Measurements from ENCODE around the gene OR52E5.

OR52E5 gene

GRCh38 chr11:5928271-5928670, 35.3 kb downstream of the OR52E5 start:
- no peak for DNase-seq
- no peak overlapping the region for H2AFZ ChIP-seq (ENCODE audit: low read depth, low read length)
- H3K9ac ChIP-seq (ENCODE audit: low read depth, low read length), result no peak overlapping the region
- no peaks in the 10 kb centered on the region for H3K9me3 ChIP-seq (ENCODE audit: insufficient read depth, low read length, severe bottlenecking)
- H3K27ac ChIP-seq (ENCODE audit: low read length), result no peak overlapping the region
- H3K36me3 ChIP-seq (ENCODE audit: insufficient read depth, low read length), result no peaks in the 10 kb centered on the region
- H3K79me2 ChIP-seq (ENCODE audit: insufficient read depth, low read length), result no peaks in the 10 kb centered on the region
- H3K4me1 ChIP-seq (ENCODE audit: insufficient read depth, low read length), result no peaks in the 10 kb centered on the region
- H4K20me1 ChIP-seq (ENCODE audit: insufficient read depth, low read length), result no peaks in the 10 kb centered on the region
- H3K4me3 ChIP-seq (ENCODE audit: low read depth in 1 of 2, low read length in 2 of 2), result no peak overlapping the region
- no peaks in the 10 kb centered on the region for H3K27me3 ChIP-seq (ENCODE audit: insufficient read depth, low read length, poor library complexity)
- ATAC-seq (ENCODE audit: insufficient read depth, low read depth), result no peak
- TF ChIP-seq EZH2 (IDR thresholded peaks at IDR 0.05; ENCODE audit: borderline replicate concordance, low read depth, low read length, severe bottlenecking), result no peak
- TF ChIP-seq, protein P1, sequence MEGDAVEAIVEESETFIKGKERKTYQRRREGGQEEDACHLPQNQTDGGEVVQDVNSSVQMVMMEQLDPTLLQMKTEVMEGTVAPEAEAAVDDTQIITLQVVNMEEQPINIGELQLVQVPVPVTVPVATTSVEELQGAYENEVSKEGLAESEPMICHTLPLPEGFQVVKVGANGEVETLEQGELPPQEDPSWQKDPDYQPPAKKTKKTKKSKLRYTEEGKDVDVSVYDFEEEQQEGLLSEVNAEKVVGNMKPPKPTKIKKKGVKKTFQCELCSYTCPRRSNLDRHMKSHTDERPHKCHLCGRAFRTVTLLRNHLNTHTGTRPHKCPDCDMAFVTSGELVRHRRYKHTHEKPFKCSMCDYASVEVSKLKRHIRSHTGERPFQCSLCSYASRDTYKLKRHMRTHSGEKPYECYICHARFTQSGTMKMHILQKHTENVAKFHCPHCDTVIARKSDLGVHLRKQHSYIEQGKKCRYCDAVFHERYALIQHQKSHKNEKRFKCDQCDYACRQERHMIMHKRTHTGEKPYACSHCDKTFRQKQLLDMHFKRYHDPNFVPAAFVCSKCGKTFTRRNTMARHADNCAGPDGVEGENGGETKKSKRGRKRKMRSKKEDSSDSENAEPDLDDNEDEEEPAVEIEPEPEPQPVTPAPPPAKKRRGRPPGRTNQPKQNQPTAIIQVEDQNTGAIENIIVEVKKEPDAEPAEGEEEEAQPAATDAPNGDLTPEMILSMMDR (IDR thresholded peaks at IDR 0.05; ENCODE audit: borderline replicate concordance, extremely low read depth, low read length, poor library complexity, severe bottlenecking), result no peak
- no peak overlapping the region for H3K4me2 ChIP-seq (ENCODE audit: insufficient read depth, low read length)

DNA sequence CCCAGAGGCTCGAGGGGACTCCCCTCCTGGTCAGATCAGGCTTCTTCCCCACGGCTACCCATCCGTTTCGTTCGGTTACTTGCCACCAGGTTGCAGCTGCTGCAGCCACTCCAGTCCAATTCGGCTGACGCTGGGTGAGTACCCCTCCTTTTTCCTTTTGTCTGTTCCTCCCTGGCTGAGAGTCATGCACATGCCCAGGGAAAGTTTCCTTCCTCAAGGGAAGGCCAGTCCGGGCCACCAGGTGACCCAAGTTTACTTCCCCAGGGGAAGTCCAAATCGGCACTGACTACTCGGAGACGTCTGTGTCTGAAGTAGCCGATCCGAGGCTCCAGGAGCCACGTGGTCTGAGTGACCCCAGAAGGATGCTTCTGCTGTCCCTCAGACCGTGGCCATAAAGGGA, 35.8 kb downstream of the OR52E5 start:
- Histone ChIP-seq H3K4me1 (ENCODE audit: insufficient read depth, low read length) (no peaks in the 10 kb centered on the region), H3K36me3 (ENCODE audit: insufficient read depth, low read length) (no peaks in the 10 kb centered on the region), H3K4me3 (ENCODE audit: low read depth in 1 of 2, low read length in 2 of 2) (no peak overlapping the region), H3K27ac (ENCODE audit: low read length) (no peak overlapping the region), H3K9me3 (ENCODE audit: insufficient read depth, low read length, severe bottlenecking) (no peaks in the 10 kb centered on the region), H4K20me1 (ENCODE audit: insufficient read depth, low read length) (no peaks in the 10 kb centered on the region), H3K9ac (ENCODE audit: low read depth, low read length) (no peak overlapping the region), H3K79me2 (ENCODE audit: insufficient read depth, low read length) (no peaks in the 10 kb centered on the region), H3K27me3 (ENCODE audit: insufficient read depth, low read length, poor library complexity) (no peaks in the 10 kb centered on the region), H2AFZ (ENCODE audit: low read depth, low read length) (no peak overlapping the region), H3K4me2 (ENCODE audit: insufficient read depth, low read length) (no peak overlapping the region)
- ATAC-seq (ENCODE audit: insufficient read depth, low read depth) (no peak), DNase-seq (no peak)
- TF ChIP-seq, protein P1 (IDR thresholded peaks at IDR 0.05; ENCODE audit: borderline replicate concordance, extremely low read depth, low read length, poor library complexity, severe bottlenecking), result no peak
- no peak for TF ChIP-seq EZH2 (IDR thresholded peaks at IDR 0.05; ENCODE audit: borderline replicate concordance, low read depth, low read length, severe bottlenecking)

- no peak overlapping the region for H3K4me2 ChIP-seq (ENCODE audit: insufficient read depth, low read length)
Observed at GRCh38 chr11:5929571-5930368, 36.8 kb downstream of the OR52E5 start.

More at GRCh38 chr11:5929571-5930368, 36.8 kb downstream of the OR52E5 start:
- H3K9ac ChIP-seq (ENCODE audit: low read depth, low read length), result no peak overlapping the region
- H3K79me2 ChIP-seq (ENCODE audit: insufficient read depth, low read length), result no peaks in the 10 kb centered on the region
- H2AFZ ChIP-seq (ENCODE audit: low read depth, low read length), result no peak overlapping the region
- H3K9me3 ChIP-seq (ENCODE audit: insufficient read depth, low read length, severe bottlenecking), result no peaks in the 10 kb centered on the region
- H3K4me3 ChIP-seq (ENCODE audit: low read depth in 1 of 2, low read length in 2 of 2), result no peak overlapping the region
- TF ChIP-seq EZH2 (IDR thresholded peaks at IDR 0.05; ENCODE audit: borderline replicate concordance, low read depth, low read length, severe bottlenecking), result no peak
- TF ChIP-seq, protein P1 (IDR thresholded peaks at IDR 0.05; ENCODE audit: borderline replicate concordance, extremely low read depth, low read length, poor library complexity, severe bottlenecking), result no peak
- no peaks in the 10 kb centered on the region for H3K36me3 ChIP-seq (ENCODE audit: insufficient read depth, low read length)
- DNase-seq, result no peak
- no peak overlapping the region for H3K27ac ChIP-seq (ENCODE audit: low read length)
- no peak for ATAC-seq (ENCODE audit: insufficient read depth, low read depth)
- H4K20me1 ChIP-seq (ENCODE audit: insufficient read depth, low read length), result no peaks in the 10 kb centered on the region
- H3K4me1 ChIP-seq (ENCODE audit: insufficient read depth, low read length), result no peaks in the 10 kb centered on the region
- no peaks in the 10 kb centered on the region for H3K27me3 ChIP-seq (ENCODE audit: insufficient read depth, low read length, poor library complexity)

Data from DND-41 (cell line).